B cell (primary cell): ENCODE measurements around the gene MRGPRX1. TPM values are rescaled to one million over a fixed set of nuclear protein-coding genes. Genes with fewer than 3 reads are reported as not detected.
"Not testable (repeated sequence)": the region's sequence is repeated elsewhere in the genome, so short reads cannot be mapped to it uniquely, and the experiment has no call there.

ENCODE experiments used
- ATAC-seq: fragments of 200-7000 bp; cut with Tn5 transposase; one replicate; pipeline ENCODE4 v1.10.0; 2021; ENCODE audit warnings: low read depth, mild to moderate bottlenecking, moderate number of reproducible peaks, moderate library complexity
- CTCF ChIA-PET: fragments of 350-600 bp; sonication (Branson Sonifier 250); formaldehyde crosslinking; loops from one replicate; lab custom pipeline; 2021; ENCODE audit warnings: antibody characterized with exemption, inconsistent platforms; lab: Charles Lee
- POLR2A ChIA-PET: fragments of 350-600 bp; sonication (Branson Sonifier 250); formaldehyde crosslinking; loops from one replicate; lab custom pipeline; 2021; ENCODE audit warnings: antibody characterized with exemption; lab: Charles Lee
- DNase-seq: peaks from one replicate; pipeline ENCODE4 v3.0.0; 2013
- H2AFZ ChIP-seq: 2 replicates; pipeline ENCODE4 v1.6.1; 2012; ENCODE audit warnings: mild to moderate bottlenecking, low read depth, low read length; ENCODE audit not compliant: insufficient read depth, poor library complexity, severe bottlenecking
- H3K27ac ChIP-seq, 2 donors: 1 replicate in 1 of 2; 2 replicates in 1 of 2; pipeline ENCODE4 v1.5.1; 2012 to 2013; ENCODE audit warnings: low read length in 2 of 2, mild to moderate bottlenecking in 2 of 2, moderate library complexity in 1 of 2
- H3K27me3 ChIP-seq, 4 experiments: fragments of 200-600 bp in 1 of 4; sonication (generic) in 1 of 4; replicated peaks in 1 of 4; 1 replicate in 2 of 4; 2 replicates in 2 of 4; pipeline versions ENCODE4 v1.6.1 to v1.7.0; 2013 to 2016; ENCODE audit warnings: low read length in 3 of 4, mild to moderate bottlenecking in 2 of 4, mixed read lengths in 1 of 4, moderate library complexity in 1 of 4; ENCODE audit not compliant: insufficient read depth in 4 of 4, control insufficient read depth in 3 of 4; ENCODE audit errors: control extremely low read depth in 1 of 4
- H3K36me3 ChIP-seq, 2 experiments: replicated peaks in 1 of 2; 1 replicate in 1 of 2; 2 replicates in 1 of 2; pipeline versions ENCODE4 v1.6.1 to v1.7.1; 2013; ENCODE audit warnings: low read length in 1 of 2; ENCODE audit not compliant: insufficient read depth in 2 of 2, control insufficient read depth in 1 of 2; ENCODE audit errors: control extremely low read depth in 1 of 2, extremely low read depth in 1 of 2
- H3K4me1 ChIP-seq, 2 donors: fragments of 200-600 bp in 1 of 2; sonication (generic) in 1 of 2; 1 replicate in 1 of 2; 2 replicates in 1 of 2; pipeline versions ENCODE4 v1.5.1 to v1.6.1; 2013 to 2017; ENCODE audit warnings: low read length in 2 of 2; ENCODE audit not compliant: control insufficient read depth in 2 of 2, insufficient read depth in 2 of 2
- H3K4me2 ChIP-seq: replicated peaks from 2 replicates; pipeline ENCODE3; 2012; ENCODE audit warnings: mild to moderate bottlenecking, low read depth, low read length; ENCODE audit not compliant: poor library complexity, severe bottlenecking
- H3K4me3 ChIP-seq, 5 experiments: fragments of 200-600 bp in 1 of 5; sonication (generic) in 1 of 5; 1 replicate in 3 of 5; 2 replicates in 2 of 5; pipeline versions ENCODE4 v1.5.1 to v1.7.0; 2011 to 2016; ENCODE audit warnings: low read length in 4 of 5, mild to moderate bottlenecking in 4 of 5, low read depth in 2 of 5, control low read depth in 1 of 5, moderate library complexity in 1 of 5; ENCODE audit not compliant: insufficient read depth in 1 of 5; ENCODE audit errors: control extremely low read depth in 1 of 5, extremely low read depth in 1 of 5
- H3K79me2 ChIP-seq: fragments of 200-600 bp; sonication (generic); one replicate; pipeline ENCODE4 v1.6.0; 2016; ENCODE audit warnings: low read length; ENCODE audit not compliant: control insufficient read depth, insufficient read depth
- H3K9ac ChIP-seq: fragments of 200-600 bp; sonication (generic); 2 replicates; pipeline ENCODE4 v1.6.1; 2017; ENCODE audit warnings: mild to moderate bottlenecking, low read length, moderate library complexity
- H3K9me3 ChIP-seq, 3 donors: one replicate each; pipeline versions ENCODE4 v1.6.1 to v1.7.1; 2013; ENCODE audit warnings: low read length in 2 of 3; ENCODE audit not compliant: control insufficient read depth in 2 of 3, insufficient read depth in 1 of 3; ENCODE audit errors: control extremely low read depth in 1 of 3
- H4K20me1 ChIP-seq: 2 replicates; pipeline ENCODE4 v1.6.0; 2012; ENCODE audit warnings: mild to moderate bottlenecking, low read length; ENCODE audit not compliant: insufficient read depth, control insufficient read depth, poor library complexity, severe bottlenecking
- H3K27ac Mint-ChIP-seq: one replicate; pipeline ENCODE4 v1.8.0; 2021; ENCODE audit warnings: mixed read lengths
- H3K27me3 Mint-ChIP-seq: one replicate; pipeline ENCODE4 v1.8.0; 2021; ENCODE audit warnings: mixed read lengths
- H3K4me1 Mint-ChIP-seq: one replicate; pipeline ENCODE4 v1.8.0; 2021; ENCODE audit warnings: mixed read lengths
- H3K4me3 Mint-ChIP-seq: one replicate; pipeline ENCODE4 v1.8.0; 2021; ENCODE audit warnings: mixed read lengths
- H3K9me3 Mint-ChIP-seq: one replicate; pipeline ENCODE4 v1.8.0; 2022; ENCODE audit warnings: mixed read lengths; ENCODE audit not compliant: insufficient read depth
- CTCF ChIP-seq: fragments of 200-600 bp; IDR thresholded peaks from one replicate; pipeline ENCODE4 v1.8.0; 2022; ENCODE audit warnings: antibody characterized with exemption, mild to moderate bottlenecking
- EZH2 ChIP-seq: IDR thresholded peaks from 2 replicates; pipeline ENCODE4 v1.6.1; 2012; ENCODE audit warnings: borderline replicate concordance, low read depth, mild to moderate bottlenecking, moderate library complexity, low read length; ENCODE audit not compliant: insufficient read depth, poor library complexity, severe bottlenecking
- WGBS: methylation state at CpG from one replicate; pipeline ENCODE4 v1.1.5; 2013; ENCODE audit warnings: missing lambda C conversion rate; ENCODE audit not compliant: insufficient coverage; 5-methylcytosine and 5-hydroxymethylcytosine counted together
- intact Hi-C: fragments of 100-400 bp; cut with micrococcal nuclease; formaldehyde crosslinking; loops from one replicate; pipeline ENCODE4 v1.10.0; 2022
- polyA plus RNA-seq: library from polyadenylated mRNA; depleted of rRNA; stranded (reverse); fragments of >200 nt; gene quantifications from 2 replicates; pipeline ENCODE4 v1.2.3, GENCODE V29; 2012
- total RNA-seq, 2 donors: library from RNA; stranded (reverse); fragments of 120-200 nt in 1 of 2; gene quantifications; 1 replicate in 1 of 2; 2 replicates in 1 of 2; pipeline versions ENCODE4 v1.2.3 to v1.2.4, GENCODE V29; 2013 to 2022

Gene MRGPRX1
- total and polyA plus RNA-seq, 2 donors (not counting 1 experiment from before 2014, with no cell fraction given), result not detected

DNA sequence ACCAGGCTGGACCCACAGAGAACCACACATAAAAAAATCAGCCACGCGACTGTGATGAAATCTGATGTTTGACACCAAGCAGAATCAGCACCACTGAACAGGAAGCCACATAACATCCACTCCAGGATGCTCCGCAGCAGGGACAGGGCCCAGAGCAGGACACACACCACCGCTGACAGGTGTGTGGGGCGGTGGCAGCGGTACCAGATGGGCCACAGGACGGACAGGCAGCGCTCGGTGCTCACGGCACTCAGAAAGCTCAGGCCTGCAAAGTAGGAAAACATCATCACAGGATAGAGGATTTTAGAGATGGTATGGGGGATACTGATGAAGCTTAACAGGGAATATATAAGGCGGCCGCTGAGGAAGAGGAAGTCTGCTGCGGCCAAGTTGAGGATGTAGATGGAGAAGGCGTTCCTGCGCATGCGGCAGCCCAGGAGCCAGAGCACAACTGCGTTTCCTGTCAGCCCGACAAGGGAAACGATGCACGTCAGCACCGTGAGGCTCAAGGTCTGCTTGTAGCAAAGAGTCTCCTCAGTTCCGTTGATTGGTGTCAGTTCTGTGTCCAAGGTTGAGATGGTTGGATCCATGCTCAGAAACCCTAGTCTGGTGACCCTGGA, 4.9 kb downstream of the MRGPRX1 start:
- no peak for TF ChIP-seq CTCF
- H3K4me3 Mint-ChIP-seq, result no peak overlapping the region
- ChIA-PET POLR2A (no interaction called here), CTCF (no interaction called here)
- H3K4me1 ChIP-seq, result no peaks in the 10 kb centered on the region
- H3K4me3 ChIP-seq, result no peak overlapping the region
- intact Hi-C loops, result no loop called here
- no peak for DNase-seq
- no peaks in the 10 kb centered on the region for H3K79me2 ChIP-seq
- H3K27ac Mint-ChIP-seq, result no peak overlapping the region
- H3K27me3 Mint-ChIP-seq, result peaks cover 25% of the 10 kb centered on the region
- H3K4me1 Mint-ChIP-seq, result no peaks in the 10 kb centered on the region
- H4K20me1 ChIP-seq, result no peaks in the 10 kb centered on the region
- ATAC-seq, result no peak
- H3K36me3 ChIP-seq, result no peaks in the 10 kb centered on the region
- no peak overlapping the region for H3K9ac ChIP-seq
- H2AFZ ChIP-seq, result no peak overlapping the region
- no peak overlapping the region for H3K4me2 ChIP-seq
- H3K9me3 ChIP-seq, result no peaks in the 10 kb centered on the region
- WGBS, result 61% methylated on average over 21 of the region's 22 CpGs
- H3K27me3 ChIP-seq, result no peaks in the 10 kb centered on the region
- H3K9me3 Mint-ChIP-seq, result no peaks in the 10 kb centered on the region
- no peak overlapping the region for H3K27ac ChIP-seq

GRCh38 chr11:18927550-18928322, 11.5 kb downstream of the MRGPRX1 start:
- H3K4me2 ChIP-seq, result no peak overlapping the region
- no peaks in the 10 kb centered on the region for H3K9me3 ChIP-seq
- ATAC-seq (no peak), DNase-seq (no peak)
- H3K36me3 ChIP-seq, result no peaks in the 10 kb centered on the region
- H3K27ac Mint-ChIP-seq, result no peak overlapping the region
- POLR2A ChIA-PET, result no interaction called here
- TF ChIP-seq EZH2, result no peak
- no peak for TF ChIP-seq CTCF
- no peaks in the 10 kb centered on the region for H3K79me2 ChIP-seq
- no peaks in the 10 kb centered on the region for H3K27me3 ChIP-seq
- H3K9me3 Mint-ChIP-seq, result no peaks in the 10 kb centered on the region
- H2AFZ ChIP-seq, result no peak overlapping the region
- CTCF ChIA-PET, result no interaction called here
- no peaks in the 10 kb centered on the region for H3K4me1 ChIP-seq
- H3K4me1 Mint-ChIP-seq, result no peaks in the 10 kb centered on the region
- no peak overlapping the region for H3K4me3 ChIP-seq
- intact Hi-C loops, result no loop called here
- H3K9ac ChIP-seq, result no peak overlapping the region
- no peak overlapping the region for H3K27ac ChIP-seq
- H3K27me3 Mint-ChIP-seq, result peaks cover 17% of the 10 kb centered on the region
- WGBS, result no CpG with 5 or more reads among the region's 3 CpGs
- H4K20me1 ChIP-seq, result no peaks in the 10 kb centered on the region
- no peak overlapping the region for H3K4me3 Mint-ChIP-seq

GRCh38 chr11:18925426-18925825, 13.8 kb downstream of the MRGPRX1 start:
- H3K36me3 ChIP-seq, H3K4me1 ChIP-seq, H2AFZ ChIP-seq, POLR2A ChIA-PET, H3K79me2 ChIP-seq, H3K4me3 ChIP-seq, H3K9me3 Mint-ChIP-seq, H3K4me1 Mint-ChIP-seq, H3K4me2 ChIP-seq, H3K9ac ChIP-seq, CTCF ChIA-PET, H3K9me3 ChIP-seq, H3K27ac ChIP-seq, H3K4me3 Mint-ChIP-seq, H3K27me3 ChIP-seq, H3K27me3 Mint-ChIP-seq, H3K27ac Mint-ChIP-seq, ATAC-seq, H4K20me1 ChIP-seq, DNase-seq, intact Hi-C loops: not testable (repeated sequence)
- no CpG with 5 or more reads among the region's 2 CpGs for WGBS
